HEK293 (cell line): Measurements from ENCODE around the gene TIAM1.

Experiments used
- CTCF ChIA-PET: fragments of 350-600 bp; formaldehyde crosslinking; extraction: SDS; loops from one replicate; lab custom pipeline; 2021; ENCODE audit warnings: antibody characterized with exemption; lab: Yijun Ruan, JAX
- POLR2A ChIA-PET: fragments of 300-600 bp; formaldehyde crosslinking; extraction: SDS; loops from one replicate; lab custom pipeline; 2020; ENCODE audit warnings: antibody characterized with exemption, inconsistent platforms; lab: Yijun Ruan, JAX
- H3K27ac ChIP-seq: fragments of 200-500 bp; sonication (Bioruptor generic); 2 replicates; pipeline ENCODE4 v1.5.1; 2014; ENCODE audit warnings: low read depth, low read length, control low read depth, inconsistent platforms; ENCODE audit errors: extremely low read depth
- H3K36me3 ChIP-seq, 2 experiments: fragments of 200-500 bp in 1 of 2; sonication (Bioruptor generic) in 1 of 2; 1 replicate in 1 of 2; 2 replicates in 1 of 2; pipeline ENCODE4 v1.5.1; 2014 to 2017; ENCODE audit warnings: inconsistent platforms in 2 of 2, low read length in 2 of 2; ENCODE audit not compliant: control insufficient read depth in 2 of 2, insufficient read depth in 1 of 2
- H3K4me1 ChIP-seq: fragments of 200-500 bp; sonication (Bioruptor generic); 2 replicates; pipeline ENCODE4 v1.5.1; 2014; ENCODE audit warnings: mild to moderate bottlenecking, low read length, inconsistent platforms; ENCODE audit not compliant: control insufficient read depth, insufficient read depth
- H3K4me3 ChIP-seq: 2 replicates; pipeline ENCODE4 v1.5.1; 2011; ENCODE audit warnings: low read depth, mild to moderate bottlenecking, control low read depth, low read length, moderate library complexity
- H3K9me3 ChIP-seq: fragments of 200-500 bp; sonication (Bioruptor generic); 2 replicates; pipeline ENCODE4 v1.5.1; 2014; ENCODE audit warnings: low read depth, low read length, inconsistent platforms; ENCODE audit not compliant: control insufficient read depth, insufficient read depth
- BCL11B ChIP-seq: fragments of 450-650 bp; formaldehyde crosslinking; IDR thresholded peaks from 2 replicates; pipeline ENCODE4 v1.5.1; 2016; ENCODE audit warnings: low read depth, missing biosample characterization, missing genetic modification characterization
- EGR2 ChIP-seq: fragments of 450-650 bp; formaldehyde crosslinking; IDR thresholded peaks from 2 replicates; pipeline ENCODE4 v1.5.1; 2016; ENCODE audit warnings: low read depth, missing biosample characterization, missing genetic modification characterization
- GLIS1 ChIP-seq: fragments of 450-650 bp; formaldehyde crosslinking; IDR thresholded peaks from 2 replicates; pipeline ENCODE4 v1.5.1; 2016; ENCODE audit warnings: missing biosample characterization, missing genetic modification characterization
- KLF8 ChIP-seq: fragments of 450-650 bp; formaldehyde crosslinking; IDR thresholded peaks from 2 replicates; pipeline ENCODE4 v1.5.1; 2016; ENCODE audit warnings: missing biosample characterization, missing genetic modification characterization
- SALL2 ChIP-seq: fragments of 450-650 bp; formaldehyde crosslinking; IDR thresholded peaks from 2 replicates; pipeline ENCODE4 v1.5.0; 2017; ENCODE audit warnings: missing biosample characterization, mild to moderate bottlenecking, missing genetic modification characterization, borderline replicate concordance
- WT1 ChIP-seq: fragments of 450-650 bp; formaldehyde crosslinking; IDR thresholded peaks from 2 replicates; pipeline ENCODE4 v1.5.1; 2016; ENCODE audit warnings: missing biosample characterization, missing genetic modification characterization
- ZBTB20 ChIP-seq: fragments of 450-650 bp; formaldehyde crosslinking; IDR thresholded peaks from 2 replicates; pipeline ENCODE4 v1.5.1; 2016; ENCODE audit warnings: missing biosample characterization, missing genetic modification characterization
- ZBTB6 ChIP-seq: fragments of 450-650 bp; formaldehyde crosslinking; IDR thresholded peaks from 2 replicates; pipeline ENCODE4 v1.5.1; 2017; ENCODE audit warnings: missing biosample characterization, missing genetic modification characterization
- ZFP3 ChIP-seq: fragments of 450-650 bp; formaldehyde crosslinking; IDR thresholded peaks from 2 replicates; pipeline ENCODE4 v1.5.1; 2016; ENCODE audit warnings: low read depth, missing biosample characterization, missing genetic modification characterization
- ZFP37 ChIP-seq: fragments of 450-650 bp; formaldehyde crosslinking; IDR thresholded peaks from 2 replicates; pipeline ENCODE4 v1.5.1; 2016; ENCODE audit warnings: missing biosample characterization, missing genetic modification characterization
- ZFP41 ChIP-seq: fragments of 450-650 bp; formaldehyde crosslinking; IDR thresholded peaks from 2 replicates; pipeline ENCODE4 v1.5.1; 2016; ENCODE audit warnings: missing biosample characterization, missing genetic modification characterization, borderline replicate concordance
- ZNF175 ChIP-seq: fragments of 450-650 bp; formaldehyde crosslinking; IDR thresholded peaks from 2 replicates; pipeline ENCODE4 v1.5.1; 2016; ENCODE audit warnings: missing biosample characterization, missing genetic modification characterization
- ZNF18 ChIP-seq: fragments of 450-650 bp; formaldehyde crosslinking; IDR thresholded peaks from 2 replicates; pipeline ENCODE4 v1.5.1; 2016; ENCODE audit warnings: missing biosample characterization, missing genetic modification characterization
- ZNF184 ChIP-seq: fragments of 450-650 bp; IDR thresholded peaks from 2 replicates; pipeline ENCODE4 v1.5.1; 2018; ENCODE audit warnings: missing biosample characterization, mild to moderate bottlenecking, missing genetic modification characterization
- ZNF341 ChIP-seq: fragments of 450-650 bp; formaldehyde crosslinking; IDR thresholded peaks from 2 replicates; pipeline ENCODE4; 2016; ENCODE audit warnings: low read depth, missing biosample characterization, missing genetic modification characterization
- ZNF426 ChIP-seq: fragments of 450-650 bp; formaldehyde crosslinking; IDR thresholded peaks from 2 replicates; pipeline ENCODE4 v1.5.1; 2017; ENCODE audit warnings: missing biosample characterization, missing genetic modification characterization, mild to moderate bottlenecking, inconsistent platforms, moderate library complexity
- ZNF549 ChIP-seq: fragments of 450-650 bp; IDR thresholded peaks from 2 replicates; pipeline ENCODE4 v1.5.1; 2018; ENCODE audit warnings: missing biosample characterization, missing genetic modification characterization, mild to moderate bottlenecking, inconsistent platforms, moderate library complexity
- ZNF555 ChIP-seq: fragments of 450-650 bp; formaldehyde crosslinking; conservative IDR thresholded peaks from 2 replicates; pipeline ENCODE4 v1.5.1; 2017; ENCODE audit warnings: missing biosample characterization, mild to moderate bottlenecking, missing genetic modification characterization, inconsistent platforms
- ZNF560 ChIP-seq: fragments of 450-650 bp; formaldehyde crosslinking; IDR thresholded peaks from 2 replicates; pipeline ENCODE4 v1.5.1; 2017; ENCODE audit warnings: missing biosample characterization, missing genetic modification characterization, borderline replicate concordance
- ZNF596 ChIP-seq: fragments of 450-650 bp; IDR thresholded peaks from 2 replicates; pipeline ENCODE4 v1.5.0; 2018; ENCODE audit warnings: missing biosample characterization, mild to moderate bottlenecking, missing genetic modification characterization, moderate library complexity
- ZNF623 ChIP-seq: fragments of 450-650 bp; formaldehyde crosslinking; IDR thresholded peaks from 2 replicates; pipeline ENCODE4 v1.5.1; 2016; ENCODE audit warnings: missing biosample characterization, missing genetic modification characterization
- ZNF639 ChIP-seq: fragments of 450-650 bp; formaldehyde crosslinking; IDR thresholded peaks from 2 replicates; pipeline ENCODE4 v1.5.1; 2016; ENCODE audit warnings: missing biosample characterization, missing genetic modification characterization
- ZNF654 ChIP-seq: fragments of 450-650 bp; formaldehyde crosslinking; IDR thresholded peaks from 2 replicates; pipeline ENCODE4 v1.5.1; 2016; ENCODE audit warnings: low read depth, missing biosample characterization, missing genetic modification characterization
- ZNF664 ChIP-seq: fragments of 450-650 bp; formaldehyde crosslinking; IDR thresholded peaks from 2 replicates; pipeline ENCODE4 v1.5.1; 2016; ENCODE audit warnings: missing biosample characterization, missing genetic modification characterization
- ZNF701 ChIP-seq: fragments of 450-650 bp; formaldehyde crosslinking; IDR thresholded peaks from 2 replicates; pipeline ENCODE4 v1.5.1; 2016; ENCODE audit warnings: missing biosample characterization, missing genetic modification characterization
- ZNF747 ChIP-seq: fragments of 450-650 bp; formaldehyde crosslinking; IDR thresholded peaks from 2 replicates; pipeline ENCODE4 v1.5.1; 2016; ENCODE audit warnings: missing biosample characterization, missing genetic modification characterization
- ZSCAN4 ChIP-seq: fragments of 450-650 bp; formaldehyde crosslinking; IDR thresholded peaks from 2 replicates; pipeline ENCODE4 v1.5.1; 2017; ENCODE audit warnings: missing biosample characterization, missing genetic modification characterization
- ZSCAN5A ChIP-seq: fragments of 450-650 bp; formaldehyde crosslinking; IDR thresholded peaks from 2 replicates; pipeline ENCODE4 v1.5.1; 2016; ENCODE audit warnings: missing biosample characterization, missing genetic modification characterization

TIAM1 gene

GRCh38 chr21:31317688-31318087, 26.4 kb downstream of the TIAM1 start:
- Histone ChIP-seq H3K4me1 (no peaks in the 10 kb centered on the region), H3K27ac (no peak overlapping the region), H3K36me3 (no peaks in the 10 kb centered on the region; a peak in 1 of 3 replicates), H3K9me3 (no peaks in the 10 kb centered on the region), H3K4me3 (no peak overlapping the region)
- ChIA-PET CTCF (interaction anchor here (0.6 to 2.1 kb wide), 4 partner anchors 117 to 1846 kb away, joined by 3 to 6 read pairs (median 4); no protein-coding TSS in a partner anchor), POLR2A (no interaction called here)
- TF ChIP-seq EGR2 (tag by site-specific recombination) (no peak), ZNF639 (tag by site-specific recombination) (no peak), BCL11B (no peak), ZFP41 (tag by site-specific recombination) (no peak), ZNF18 (tag by site-specific recombination) (no peak), ZFP37 (tag by site-specific recombination) (no peak), ZNF426 (tag by site-specific recombination) (no peak), ZNF623 (tag by site-specific recombination) (no peak), ZNF596 (tag by site-specific recombination) (no peak), ZNF555 (no peak), ZNF701 (tag by site-specific recombination) (no peak), ZSCAN4 (tag by site-specific recombination) (no peak), GLIS1 (tag by site-specific recombination) (no peak), ZNF664 (no peak), SALL2 (tag by site-specific recombination) (no peak), ZNF747 (no peak), ZNF560 (no peak)

GRCh38 chr21:31316488-31317169, 27.4 kb downstream of the TIAM1 start:
- Histone ChIP-seq H3K27ac (no peak overlapping the region), H3K4me1 (no peaks in the 10 kb centered on the region), H3K9me3 (no peaks in the 10 kb centered on the region), H3K4me3 (no peak overlapping the region), H3K36me3 (no peaks in the 10 kb centered on the region; a peak in 1 of 3 replicates)
- POLR2A ChIA-PET = no interaction called here
- CTCF ChIA-PET = interaction anchor here (1.6 kb wide), 1 partner anchor 264 kb away, joined by 4 read pairs; no protein-coding TSS in a partner anchor
- TF ChIP-seq ZNF341 (tag by site-specific recombination) (no peak), ZBTB20 (no peak), ZNF184 (tag by site-specific recombination) (no peak), ZNF175 (no peak), ZBTB6 (tag by site-specific recombination) (no peak), ZNF549 (tag by site-specific recombination) (no peak), ZNF654 (tag by site-specific recombination) (no peak), WT1 (tag by site-specific recombination) (no peak), ZFP3 (tag by site-specific recombination) (no peak), ZNF18 (tag by site-specific recombination) (no peak), ZNF426 (tag by site-specific recombination) (no peak), ZSCAN5A (tag by site-specific recombination) (no peak), KLF8 (tag by site-specific recombination) (no peak)
